Measurements from ENCODE around the gene RBPJ.

Gene RBPJ

DNA sequence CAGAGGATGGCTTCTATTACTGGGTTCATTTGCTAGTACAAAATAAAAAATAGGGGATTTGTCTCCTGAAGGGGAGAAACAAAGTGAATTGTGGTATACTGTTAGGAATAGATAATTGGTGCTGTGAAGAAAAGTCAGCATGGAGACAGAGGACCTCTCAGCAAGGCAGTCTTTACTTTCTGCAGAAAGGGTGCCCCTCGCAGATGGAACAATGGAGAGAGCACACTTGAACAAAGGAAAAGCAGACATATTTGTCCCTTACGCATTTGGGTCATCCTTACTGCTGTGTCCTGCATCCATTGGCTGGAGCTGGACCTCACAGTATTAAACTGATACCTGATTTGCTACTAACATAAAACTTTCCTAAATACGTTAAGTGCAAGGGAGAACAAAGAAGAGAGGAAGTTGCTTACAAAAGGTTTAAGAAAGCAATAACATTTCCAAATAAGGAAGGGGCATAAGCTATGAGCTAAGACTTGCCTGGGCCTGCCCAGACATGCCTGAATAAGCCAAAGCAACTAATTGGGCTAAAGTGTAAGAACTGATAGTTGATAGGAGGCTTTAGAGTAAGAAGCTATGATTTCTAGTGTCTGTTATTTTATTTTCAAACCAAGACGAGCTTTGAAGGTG, 85.6 kb downstream of the RBPJ start:
- FAIRE-seq: no peak
- DNase-seq (ENCODE audit: insufficient read length, low spot score): no peak
- TF ChIP-seq, protein P1, sequence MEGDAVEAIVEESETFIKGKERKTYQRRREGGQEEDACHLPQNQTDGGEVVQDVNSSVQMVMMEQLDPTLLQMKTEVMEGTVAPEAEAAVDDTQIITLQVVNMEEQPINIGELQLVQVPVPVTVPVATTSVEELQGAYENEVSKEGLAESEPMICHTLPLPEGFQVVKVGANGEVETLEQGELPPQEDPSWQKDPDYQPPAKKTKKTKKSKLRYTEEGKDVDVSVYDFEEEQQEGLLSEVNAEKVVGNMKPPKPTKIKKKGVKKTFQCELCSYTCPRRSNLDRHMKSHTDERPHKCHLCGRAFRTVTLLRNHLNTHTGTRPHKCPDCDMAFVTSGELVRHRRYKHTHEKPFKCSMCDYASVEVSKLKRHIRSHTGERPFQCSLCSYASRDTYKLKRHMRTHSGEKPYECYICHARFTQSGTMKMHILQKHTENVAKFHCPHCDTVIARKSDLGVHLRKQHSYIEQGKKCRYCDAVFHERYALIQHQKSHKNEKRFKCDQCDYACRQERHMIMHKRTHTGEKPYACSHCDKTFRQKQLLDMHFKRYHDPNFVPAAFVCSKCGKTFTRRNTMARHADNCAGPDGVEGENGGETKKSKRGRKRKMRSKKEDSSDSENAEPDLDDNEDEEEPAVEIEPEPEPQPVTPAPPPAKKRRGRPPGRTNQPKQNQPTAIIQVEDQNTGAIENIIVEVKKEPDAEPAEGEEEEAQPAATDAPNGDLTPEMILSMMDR (IDR thresholded peaks at IDR 0.05; ENCODE audit: insufficient read depth, missing control alignments): no peak

DNA sequence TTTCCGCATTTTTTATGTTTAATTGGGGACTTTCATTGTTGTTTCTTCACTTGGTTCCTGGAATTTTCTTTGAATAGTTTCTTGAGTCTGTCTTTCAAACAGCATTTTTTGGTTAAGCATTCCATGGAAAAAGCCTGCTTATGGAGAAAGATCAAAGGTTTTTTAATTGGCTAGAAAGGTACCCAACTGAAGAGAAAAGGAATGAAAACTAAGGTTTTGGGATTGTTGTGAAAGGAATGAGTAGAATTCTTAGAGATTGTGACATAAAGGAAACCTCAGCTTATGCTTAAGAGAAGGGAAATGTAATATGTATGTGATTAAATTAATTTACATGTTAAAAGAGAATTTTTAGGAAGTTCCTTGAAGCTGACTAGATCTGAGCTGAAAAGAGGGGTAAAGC, 86.7 kb downstream of the RBPJ start:
- TF ChIP-seq, protein P1 (IDR thresholded peaks at IDR 0.05; ENCODE audit: insufficient read depth, missing control alignments): no peak
- FAIRE-seq: no peak
- no peak for DNase-seq (ENCODE audit: insufficient read length, low spot score)

GRCh38 chr4:26410385-26411293, 89.8 kb downstream of the RBPJ start:
- DNase-seq (ENCODE audit: insufficient read length, low spot score): no peak
- TF ChIP-seq, protein P1 (IDR thresholded peaks at IDR 0.05; ENCODE audit: insufficient read depth, missing control alignments): peak; percentile 67
- peak; percentile 89 for FAIRE-seq

- DNase-seq (ENCODE audit: insufficient read length, low spot score) (no peak), FAIRE-seq (no peak)
- TF ChIP-seq, protein P1 (IDR thresholded peaks at IDR 0.05; ENCODE audit: insufficient read depth, missing control alignments): no peak
Observed at GRCh38 chr4:26412381-26413372, 91.9 kb downstream of the RBPJ start.

DNA sequence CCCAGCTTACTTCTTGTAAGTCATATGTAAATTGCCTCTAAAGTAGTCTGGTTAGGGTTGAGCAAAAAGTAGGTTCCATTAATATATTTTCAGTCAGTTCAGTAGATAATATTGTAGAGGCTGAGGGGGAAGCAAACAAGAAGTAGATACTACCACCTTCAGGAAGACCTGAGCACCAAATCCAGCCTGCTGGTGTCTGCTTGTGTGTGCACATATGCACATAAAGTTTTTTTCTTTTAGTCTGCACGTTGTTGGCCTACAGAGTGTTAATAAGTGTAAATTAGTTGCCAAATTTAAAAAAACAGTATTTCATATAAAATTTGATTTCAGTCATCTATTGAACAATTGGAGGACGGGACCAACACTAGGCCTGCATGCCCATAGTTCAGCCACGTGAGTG, 92.8 kb downstream of the RBPJ start:
- DNase-seq (ENCODE audit: insufficient read length, low spot score): no peak
- no peak for FAIRE-seq
- TF ChIP-seq, protein P1 (IDR thresholded peaks at IDR 0.05; ENCODE audit: insufficient read depth, missing control alignments): no peak

DNA sequence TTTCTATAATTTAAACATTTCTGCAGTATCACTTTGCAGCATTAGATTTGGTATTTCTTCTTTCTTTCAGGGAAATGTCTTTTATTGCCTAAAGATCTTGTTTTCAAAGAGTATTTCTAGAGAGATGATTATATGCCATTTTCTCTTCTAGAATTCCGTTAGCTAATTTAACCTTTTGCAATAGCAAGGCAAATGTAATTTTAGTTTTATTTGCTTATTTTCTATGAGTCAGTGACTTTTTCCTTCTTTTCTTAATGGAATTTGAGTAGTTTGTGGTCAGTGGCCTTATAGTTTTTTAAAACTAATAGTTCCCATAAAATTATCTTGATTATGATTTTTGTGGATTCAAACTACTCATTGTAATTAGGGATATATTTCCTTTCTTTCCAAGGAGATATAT, 97.3 kb downstream of the RBPJ start:
- DNase-seq (ENCODE audit: insufficient read length, low spot score) (no peak), FAIRE-seq (no peak)

More for the DNA sequence above, 97.3 kb downstream of the RBPJ start:
- TF ChIP-seq, protein P1 (IDR thresholded peaks at IDR 0.05; ENCODE audit: insufficient read depth, missing control alignments): no peak

Data from D721Med (cell line).